Measurements from ENCODE around the gene TTC28. TPM values are rescaled to one million over a fixed set of nuclear protein-coding genes. Genes with fewer than 3 reads are reported as not detected.

The TTC28 gene
- total and polyA plus RNA-seq, 10 of the 15 experiments (the other 5 are each of a cell fraction or from before 2014, with no cell fraction given), result 0.15 to 8.4 (median 1.4) TPM

DNA sequence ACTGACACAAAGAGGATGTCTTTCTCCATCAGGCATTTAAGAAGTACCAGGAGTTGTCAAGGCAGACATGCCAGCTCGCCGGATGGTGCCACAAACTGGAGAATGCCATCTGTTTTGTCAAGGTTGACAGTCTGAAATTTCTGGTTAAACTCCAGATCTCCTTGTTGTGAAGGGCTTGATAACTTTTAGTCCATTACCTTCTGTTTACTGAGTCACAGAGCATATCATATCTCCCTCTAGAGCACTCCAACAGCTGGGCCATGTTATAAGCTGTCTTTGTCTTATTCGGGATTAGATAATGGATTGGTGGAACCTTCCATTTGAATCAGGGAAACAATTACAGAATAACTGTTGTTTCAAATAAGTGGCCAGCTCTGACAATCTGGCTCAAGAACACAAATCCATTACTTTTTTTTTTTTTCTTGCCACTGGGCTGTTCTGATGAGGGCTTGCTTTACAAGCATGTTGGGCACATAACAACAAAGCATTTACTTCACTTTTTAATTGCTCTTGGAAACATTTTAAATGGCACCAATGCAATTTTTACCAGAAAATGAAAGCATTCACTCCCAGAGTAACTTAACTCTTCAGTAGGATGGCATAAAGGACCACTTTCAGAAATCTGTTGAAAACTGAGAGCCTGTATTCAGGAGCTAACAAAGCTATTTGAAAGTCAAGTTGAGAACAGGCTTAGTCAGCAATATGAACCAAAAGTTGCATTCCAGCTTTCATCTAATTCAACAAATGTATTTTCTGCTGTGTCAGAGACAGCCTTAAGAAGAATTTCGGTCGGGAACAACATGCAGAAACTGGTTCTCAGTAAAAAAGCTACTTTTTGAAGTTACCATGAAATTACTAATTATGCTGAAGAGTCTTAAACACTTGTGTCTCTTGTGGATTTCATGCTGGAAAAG, 533.0 kb downstream of the TTC28 start:
- no peak overlapping the region for H3K27ac ChIP-seq (ENCODE audit: control insufficient read depth, insufficient read depth)
- POLR2A ChIA-PET, result no interaction called here
- TF ChIP-seq, protein P1, sequence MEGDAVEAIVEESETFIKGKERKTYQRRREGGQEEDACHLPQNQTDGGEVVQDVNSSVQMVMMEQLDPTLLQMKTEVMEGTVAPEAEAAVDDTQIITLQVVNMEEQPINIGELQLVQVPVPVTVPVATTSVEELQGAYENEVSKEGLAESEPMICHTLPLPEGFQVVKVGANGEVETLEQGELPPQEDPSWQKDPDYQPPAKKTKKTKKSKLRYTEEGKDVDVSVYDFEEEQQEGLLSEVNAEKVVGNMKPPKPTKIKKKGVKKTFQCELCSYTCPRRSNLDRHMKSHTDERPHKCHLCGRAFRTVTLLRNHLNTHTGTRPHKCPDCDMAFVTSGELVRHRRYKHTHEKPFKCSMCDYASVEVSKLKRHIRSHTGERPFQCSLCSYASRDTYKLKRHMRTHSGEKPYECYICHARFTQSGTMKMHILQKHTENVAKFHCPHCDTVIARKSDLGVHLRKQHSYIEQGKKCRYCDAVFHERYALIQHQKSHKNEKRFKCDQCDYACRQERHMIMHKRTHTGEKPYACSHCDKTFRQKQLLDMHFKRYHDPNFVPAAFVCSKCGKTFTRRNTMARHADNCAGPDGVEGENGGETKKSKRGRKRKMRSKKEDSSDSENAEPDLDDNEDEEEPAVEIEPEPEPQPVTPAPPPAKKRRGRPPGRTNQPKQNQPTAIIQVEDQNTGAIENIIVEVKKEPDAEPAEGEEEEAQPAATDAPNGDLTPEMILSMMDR (IDR thresholded peaks at IDR 0.05 in 2 of 3, conservative IDR thresholded peaks at IDR 0.05 in 1 of 3; ENCODE audit: control insufficient read depth in 2 of 3, extremely low read depth in 1 of 3, insufficient read depth in 1 of 3, low read depth in 3 of 3, low read length in 3 of 3), result no peak
- TF ChIP-seq PML (IDR thresholded peaks at IDR 0.05; ENCODE audit: low read length) (no peak), MEF2B (IDR thresholded peaks at IDR 0.05; ENCODE audit: partially characterized antibody, poor library complexity, severe bottlenecking) (no peak), CBX3 (IDR thresholded peaks at IDR 0.05; ENCODE audit: borderline replicate concordance, low read depth) (no peak), SUZ12 (IDR thresholded peaks at IDR 0.05; ENCODE audit: unreplicated experiment) (no peak), RFX5 (IDR thresholded peaks at IDR 0.05; ENCODE audit: low read depth, low read length) (no peak), ZNF622 (IDR thresholded peaks at IDR 0.05) (no peak)
- TF ChIP-seq, protein P2, sequence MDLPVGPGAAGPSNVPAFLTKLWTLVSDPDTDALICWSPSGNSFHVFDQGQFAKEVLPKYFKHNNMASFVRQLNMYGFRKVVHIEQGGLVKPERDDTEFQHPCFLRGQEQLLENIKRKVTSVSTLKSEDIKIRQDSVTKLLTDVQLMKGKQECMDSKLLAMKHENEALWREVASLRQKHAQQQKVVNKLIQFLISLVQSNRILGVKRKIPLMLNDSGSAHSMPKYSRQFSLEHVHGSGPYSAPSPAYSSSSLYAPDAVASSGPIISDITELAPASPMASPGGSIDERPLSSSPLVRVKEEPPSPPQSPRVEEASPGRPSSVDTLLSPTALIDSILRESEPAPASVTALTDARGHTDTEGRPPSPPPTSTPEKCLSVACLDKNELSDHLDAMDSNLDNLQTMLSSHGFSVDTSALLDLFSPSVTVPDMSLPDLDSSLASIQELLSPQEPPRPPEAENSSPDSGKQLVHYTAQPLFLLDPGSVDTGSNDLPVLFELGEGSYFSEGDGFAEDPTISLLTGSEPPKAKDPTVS (IDR thresholded peaks at IDR 0.05; ENCODE audit: low read depth, low read length), result no peak
- TF ChIP-seq, protein P3, sequence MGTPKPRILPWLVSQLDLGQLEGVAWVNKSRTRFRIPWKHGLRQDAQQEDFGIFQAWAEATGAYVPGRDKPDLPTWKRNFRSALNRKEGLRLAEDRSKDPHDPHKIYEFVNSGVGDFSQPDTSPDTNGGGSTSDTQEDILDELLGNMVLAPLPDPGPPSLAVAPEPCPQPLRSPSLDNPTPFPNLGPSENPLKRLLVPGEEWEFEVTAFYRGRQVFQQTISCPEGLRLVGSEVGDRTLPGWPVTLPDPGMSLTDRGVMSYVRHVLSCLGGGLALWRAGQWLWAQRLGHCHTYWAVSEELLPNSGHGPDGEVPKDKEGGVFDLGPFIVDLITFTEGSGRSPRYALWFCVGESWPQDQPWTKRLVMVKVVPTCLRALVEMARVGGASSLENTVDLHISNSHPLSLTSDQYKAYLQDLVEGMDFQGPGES (IDR thresholded peaks at IDR 0.05), result no peak
- H3K4me3 ChIP-seq, result no peak overlapping the region
- no TSS peak for BruUV-seq (replicated peaks)
- in situ Hi-C loops (cut with MboI) (no loop called here), intact Hi-C loops (cut with micrococcal nuclease; ENCODE audit: unreplicated experiment) (no loop called here)
- H3K4me1 ChIP-seq (ENCODE audit: control insufficient read depth, insufficient read depth, low read length), result no peaks in the 10 kb centered on the region
- no peaks in the 10 kb centered on the region for H4K20me1 ChIP-seq (ENCODE audit: control insufficient read depth, insufficient read depth)
- SMC1A ChIA-PET (ENCODE audit: uncharacterized antibody, unreplicated experiment), result no interaction called here
- no peak overlapping the region for H3K9ac ChIP-seq (ENCODE audit: control insufficient read depth, insufficient read depth, low read length)
- ATAC-seq (no peak), DNase-seq (ENCODE audit: low read depth, low spot score) (no peak), FAIRE-seq (no peak)
- RAD21 ChIA-PET (ENCODE audit: unreplicated experiment), result no interaction called here
- 18% methylated on average over 5 of the region's 5 CpGs for WGBS (ENCODE audit: insufficient coverage, insufficient replicate concordance, low lambda C conversion rate, missing lambda C conversion rate)
- H3K9me3 ChIP-seq (replicated peaks; ENCODE audit: control insufficient read depth, insufficient read depth, low read length), result no peaks in the 10 kb centered on the region
- CTCF ChIA-PET, result interaction anchor here (1.2 kb wide), 1 partner anchor 12 kb away, joined by 3 read pairs; no protein-coding TSS in a partner anchor
- no peak overlapping the region for H2AFZ ChIP-seq (ENCODE audit: control insufficient read depth, low read depth, low read length)
- no peaks in the 10 kb centered on the region for H3K79me2 ChIP-seq (ENCODE audit: control insufficient read depth, insufficient read depth, low read length)
- no peaks in the 10 kb centered on the region; a peak in 2 of 4 replicates for H3K27me3 ChIP-seq (replicated peaks in 1 of 2; ENCODE audit: control insufficient read depth in 2 of 2, insufficient read depth in 2 of 2, low read length in 1 of 2)
- no peak overlapping the region for H3K4me2 ChIP-seq (ENCODE audit: control insufficient read depth, insufficient read depth)
- H3K36me3 ChIP-seq (ENCODE audit: control insufficient read depth in 2 of 2, insufficient read depth in 2 of 2, low read length in 1 of 2), result no peaks in the 10 kb centered on the region

Data from GM12878 (cell line).